GM06990 (cell line): ENCODE results near the gene SPAG7.

Experiments
- DNase-seq: peaks from one replicate; pipeline ENCODE4 v3.0.0-alpha.2; 2011; ENCODE audit not compliant: insufficient read length; ENCODE audit errors: extremely low read depth
- H3K27me3 ChIP-seq: replicated peaks from 2 replicates; pipeline ENCODE4 v1.6.0; 2011; ENCODE audit warnings: low read length; ENCODE audit not compliant: control insufficient read depth, insufficient read depth
- H3K36me3 ChIP-seq: 2 replicates; pipeline ENCODE4 v1.5.1; 2011; ENCODE audit warnings: low read length; ENCODE audit not compliant: control insufficient read depth, insufficient read depth
- H3K4me3 ChIP-seq: replicated peaks from 2 replicates; pipeline ENCODE4 v1.5.1; 2011; ENCODE audit warnings: low read depth, mild to moderate bottlenecking, control low read depth, low read length
- CTCF ChIP-seq: IDR thresholded peaks from 2 replicates; pipeline ENCODE4 v1.5.1; 2011; ENCODE audit warnings: low read length, control low read depth, mild to moderate bottlenecking, inconsistent platforms; ENCODE audit not compliant: insufficient read depth, poor library complexity, severe bottlenecking

The SPAG7 gene

GRCh38 chr17:4972322-4972721, 4.7 kb upstream of the SPAG7 start:
- TF ChIP-seq CTCF = no peak
- peaks cover 39% of the 10 kb centered on the region for H3K36me3 ChIP-seq
- DNase-seq = no peak

GRCh38 chr17:4971826-4972225, 4.2 kb upstream of the SPAG7 start:
- DNase-seq = no peak
- Histone ChIP-seq H3K27me3 (no peaks in the 10 kb centered on the region), H3K36me3 (peaks cover 36% of the 10 kb centered on the region), H3K4me3 (no peak overlapping the region)
- no peak for TF ChIP-seq CTCF

More at GRCh38 chr17:4972322-4972721, 4.7 kb upstream of the SPAG7 start:
- no peak overlapping the region for H3K4me3 ChIP-seq
- no peaks in the 10 kb centered on the region for H3K27me3 ChIP-seq

- peaks cover 35% of the 10 kb centered on the region for H3K36me3 ChIP-seq
- TF ChIP-seq CTCF = no peak
These were observed 2.7 kb upstream of the SPAG7 start for GRCh38 chr17:4970273-4970672.

GRCh38 chr17:4969551-4970173, 2.0 kb upstream of the SPAG7 start:
- peaks cover 32% of the 10 kb centered on the region for H3K36me3 ChIP-seq
- H3K4me3 ChIP-seq = no peak overlapping the region

More at GRCh38 chr17:4970273-4970672, 2.7 kb upstream of the SPAG7 start:
- no peak overlapping the region for H3K4me3 ChIP-seq
- no peaks in the 10 kb centered on the region for H3K27me3 ChIP-seq
- no peak for DNase-seq

GRCh38 chr17:4969047-4969550, 1.5 kb upstream of the SPAG7 start:
- H3K4me3 ChIP-seq = no peak overlapping the region
- no peak for TF ChIP-seq CTCF
- no peak for DNase-seq
- H3K27me3 ChIP-seq = no peaks in the 10 kb centered on the region
- peaks cover 29% of the 10 kb centered on the region for H3K36me3 ChIP-seq

More at GRCh38 chr17:4969551-4970173, 2.0 kb upstream of the SPAG7 start:
- no peak for DNase-seq
- TF ChIP-seq CTCF = no peak
- H3K27me3 ChIP-seq = no peaks in the 10 kb centered on the region
